ENCODE results near the gene NRCAM.

DNA sequence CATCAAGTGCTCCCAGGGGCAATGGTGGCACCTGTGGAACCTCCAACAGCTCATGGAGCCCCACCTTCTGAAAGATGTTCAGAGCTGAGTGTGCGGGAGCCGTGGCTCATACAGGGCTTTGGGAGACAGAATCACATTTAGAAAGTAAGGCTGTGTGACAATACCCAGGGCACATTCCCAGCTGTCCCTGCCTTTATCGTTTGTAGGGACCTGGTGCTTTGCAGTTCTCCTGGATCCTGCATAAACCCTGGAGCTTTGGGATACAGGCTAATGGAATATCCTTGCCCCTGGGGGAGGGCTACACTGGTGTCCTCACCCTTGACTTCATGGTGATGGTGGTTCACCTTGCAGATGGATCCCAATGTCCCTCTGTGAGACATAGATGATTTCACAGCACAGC, 191.2 kb downstream of the NRCAM start:
- TF ChIP-seq ESRRG (CRISPR knock-in tag; IDR thresholded peaks at IDR 0.05) (no peak), TOX (CRISPR knock-in tag; IDR thresholded peaks at IDR 0.05; ENCODE audit: borderline replicate concordance) (no peak)
